GM23338 (cell line): ENCODE data around the gene PHACTR1. TPM values are rescaled to one million over a fixed set of nuclear protein-coding genes. Genes with fewer than 3 reads are reported as not detected.

ENCODE experiments used
- ATAC-seq: fragments of 200-7000 bp; cut with Tn5 transposase; 3 replicates; pipeline ENCODE4 v1.9.1; 2020
- DNase-seq: peaks from one replicate; pipeline ENCODE4 v3.0.0-alpha.2; 2015; ENCODE audit warnings: low spot score
- H2AFZ ChIP-seq: fragments of 200-600 bp; sonication (generic); 2 replicates; pipeline ENCODE4 v1.8.0; 2016; ENCODE audit warnings: antibody characterized with exemption, mild to moderate bottlenecking, moderate library complexity
- H3F3A ChIP-seq: fragments of 200-600 bp; sonication (generic); replicated peaks from 2 replicates; pipeline ENCODE4 v1.8.0; 2017; ENCODE audit warnings: antibody characterized with exemption, mixed run types, low read depth
- H3K27ac ChIP-seq: fragments of 200-600 bp; sonication (generic); 2 replicates; pipeline ENCODE4 v1.6.1; 2016; ENCODE audit warnings: low read depth
- H3K27me3 ChIP-seq: fragments of 200-600 bp; sonication (generic); 2 replicates; pipeline ENCODE4 v1.8.0; 2016; ENCODE audit warnings: mild to moderate bottlenecking, mixed run types, moderate library complexity; ENCODE audit not compliant: insufficient read depth
- H3K36me3 ChIP-seq: fragments of 200-600 bp; sonication (generic); 2 replicates; pipeline ENCODE4 v1.8.0; 2016; ENCODE audit warnings: mild to moderate bottlenecking; ENCODE audit not compliant: insufficient read depth
- H3K4me1 ChIP-seq: fragments of 200-600 bp; sonication (generic); 2 replicates; pipeline ENCODE4 v1.8.0; 2016; ENCODE audit warnings: mild to moderate bottlenecking, moderate library complexity; ENCODE audit not compliant: insufficient read depth
- H3K4me2 ChIP-seq: fragments of 200-600 bp; sonication (generic); 2 replicates; pipeline ENCODE4 v1.7.1; 2017; ENCODE audit warnings: mixed run types
- H3K4me3 ChIP-seq: fragments of 200-600 bp; sonication (generic); 2 replicates; pipeline ENCODE4 v1.6.1; 2016; ENCODE audit warnings: mixed run types
- H3K79me2 ChIP-seq: fragments of 200-600 bp; sonication (generic); replicated peaks from 2 replicates; pipeline ENCODE4 v1.8.0; 2017; ENCODE audit warnings: mild to moderate bottlenecking; ENCODE audit not compliant: insufficient read depth
- H3K9me2 ChIP-seq: fragments of 200-600 bp; sonication (generic); 2 replicates; pipeline ENCODE4 v1.8.0; 2017; ENCODE audit not compliant: insufficient read depth
- H4K20me1 ChIP-seq: fragments of 200-600 bp; sonication (generic); replicated peaks from 2 replicates; pipeline ENCODE4 v1.8.0; 2017; ENCODE audit warnings: mild to moderate bottlenecking; ENCODE audit not compliant: insufficient read depth
- H3K27ac Mint-ChIP-seq: 2 replicates; pipeline ENCODE4 v1.8.0; 2020; ENCODE audit warnings: inconsistent platforms, mild to moderate bottlenecking, moderate library complexity, mixed read lengths
- H3K27me3 Mint-ChIP-seq: 3 replicates; pipeline ENCODE4 v1.8.0; 2022; ENCODE audit warnings: low read depth, mild to moderate bottlenecking, moderate library complexity, mixed read lengths, inconsistent platforms; ENCODE audit not compliant: insufficient read depth, poor library complexity
- H3K36me3 Mint-ChIP-seq: 3 replicates; pipeline ENCODE4 v1.8.0; 2021; ENCODE audit warnings: low read depth, mild to moderate bottlenecking, inconsistent platforms, moderate library complexity, mixed read lengths
- H3K4me1 Mint-ChIP-seq: 3 replicates; pipeline ENCODE4 v1.8.0; 2020; ENCODE audit warnings: mild to moderate bottlenecking, inconsistent platforms, mixed read lengths
- H3K4me3 Mint-ChIP-seq: 3 replicates; pipeline ENCODE4 v1.8.0; 2021; ENCODE audit warnings: moderate library complexity, mild to moderate bottlenecking, inconsistent platforms, mixed read lengths
- H3K9me3 Mint-ChIP-seq: 3 replicates; pipeline ENCODE4 v1.8.0; 2020; ENCODE audit warnings: moderate library complexity, mild to moderate bottlenecking, inconsistent platforms, mixed read lengths
- CREB1 ChIP-seq: fragments of 250-450 bp; sonication (Bioruptor Pico); IDR thresholded peaks from 2 replicates; pipeline ENCODE4 v1.5.0; 2020; ENCODE audit warnings: low read depth, mild to moderate bottlenecking, moderate library complexity
- CTCF ChIP-seq, 2 experiments: fragments of 200-600 bp in 1 of 2; sonication (generic) in 1 of 2; conservative IDR thresholded peaks; 2 replicates each; pipeline versions ENCODE4 v1.5.1 to v1.6.1; 2016 to 2017; ENCODE audit warnings: antibody characterized with exemption in 2 of 2, low read depth in 2 of 2, mild to moderate bottlenecking in 2 of 2, moderate library complexity in 1 of 2
- EZH2phosphoT487 ChIP-seq: fragments of 200-600 bp; sonication (generic); IDR thresholded peaks from one replicate; pipeline ENCODE4 v1.8.1; 2018; ENCODE audit warnings: antibody characterized with exemption; ENCODE audit not compliant: unreplicated experiment
- JUNB ChIP-seq: IDR thresholded peaks from one replicate; pipeline ENCODE4 v1.6.1; 2016; ENCODE audit warnings: antibody characterized with exemption; ENCODE audit not compliant: unreplicated experiment
- POLR2AphosphoS5 ChIP-seq: IDR thresholded peaks from 2 replicates; pipeline ENCODE4 v1.6.1; 2016; ENCODE audit warnings: antibody characterized with exemption, low read depth
- ZNF114 ChIP-seq: fragments of 250-450 bp; sonication (Bioruptor Pico); IDR thresholded peaks from 2 replicates; pipeline ENCODE4 v1.5.0; 2020; ENCODE audit warnings: mild to moderate bottlenecking, moderate library complexity
- ZNF331 ChIP-seq: fragments of 250-450 bp; sonication (Bioruptor Pico); IDR thresholded peaks from 2 replicates; pipeline ENCODE4 v1.5.0; 2020; ENCODE audit warnings: low read depth, mild to moderate bottlenecking, moderate library complexity
- polyA plus RNA-seq: library from polyadenylated mRNA; unstranded; fragments of >200 nt; fragmentation: Nextera tagmentation; extraction: Ambion mirVana; gene quantifications from 2 replicates; pipeline ENCODE4 v1.2.1, GENCODE V29; 2016
- total RNA-seq: library from RNA; depleted of rRNA; stranded (reverse); fragments of >200 nt; shearing (Covaris generic); gene quantifications from 2 replicates; pipeline ENCODE4 v1.2.3, GENCODE V29; 2014
- TF ChIP-seq, protein P1 (sequence below): IDR thresholded peaks from one replicate; pipeline ENCODE4 v1.6.1; 2018; ENCODE audit warnings: antibody characterized with exemption; ENCODE audit not compliant: unreplicated experiment
- TF ChIP-seq, protein P2 (sequence below): fragments of 250-450 bp; sonication (Bioruptor Pico); IDR thresholded peaks from 2 replicates; pipeline ENCODE4 v1.5.0; 2020; ENCODE audit warnings: mild to moderate bottlenecking, moderate library complexity

Gene PHACTR1
- total and polyA plus RNA-seq, 2 experiments from 2014 or later = 5.9 to 19.3 TPM

GRCh38 chr6:12962529-12962928 is 246.0 kb downstream of the PHACTR1 start:
- no peak overlapping the region for H2AFZ ChIP-seq
- Mint-ChIP-seq H3K27me3 (peaks cover 39% of the 10 kb centered on the region), H3K36me3 (no peaks in the 10 kb centered on the region; the same call in 2 of the 3 replicates), H3K9me3 (no peaks in the 10 kb centered on the region), H3K4me3 (no peak overlapping the region), H3K4me1 (peaks cover 25% of the 10 kb centered on the region), H3K27ac (no peak overlapping the region)
- H3K4me3 ChIP-seq = no peak overlapping the region
- H3K27ac ChIP-seq = no peak overlapping the region
- H3F3A ChIP-seq = no peaks in the 10 kb centered on the region
- peaks cover 37% of the 10 kb centered on the region for H3K27me3 ChIP-seq
- peaks cover 12% of the 10 kb centered on the region for H3K4me1 ChIP-seq
- TF ChIP-seq, protein P1, sequence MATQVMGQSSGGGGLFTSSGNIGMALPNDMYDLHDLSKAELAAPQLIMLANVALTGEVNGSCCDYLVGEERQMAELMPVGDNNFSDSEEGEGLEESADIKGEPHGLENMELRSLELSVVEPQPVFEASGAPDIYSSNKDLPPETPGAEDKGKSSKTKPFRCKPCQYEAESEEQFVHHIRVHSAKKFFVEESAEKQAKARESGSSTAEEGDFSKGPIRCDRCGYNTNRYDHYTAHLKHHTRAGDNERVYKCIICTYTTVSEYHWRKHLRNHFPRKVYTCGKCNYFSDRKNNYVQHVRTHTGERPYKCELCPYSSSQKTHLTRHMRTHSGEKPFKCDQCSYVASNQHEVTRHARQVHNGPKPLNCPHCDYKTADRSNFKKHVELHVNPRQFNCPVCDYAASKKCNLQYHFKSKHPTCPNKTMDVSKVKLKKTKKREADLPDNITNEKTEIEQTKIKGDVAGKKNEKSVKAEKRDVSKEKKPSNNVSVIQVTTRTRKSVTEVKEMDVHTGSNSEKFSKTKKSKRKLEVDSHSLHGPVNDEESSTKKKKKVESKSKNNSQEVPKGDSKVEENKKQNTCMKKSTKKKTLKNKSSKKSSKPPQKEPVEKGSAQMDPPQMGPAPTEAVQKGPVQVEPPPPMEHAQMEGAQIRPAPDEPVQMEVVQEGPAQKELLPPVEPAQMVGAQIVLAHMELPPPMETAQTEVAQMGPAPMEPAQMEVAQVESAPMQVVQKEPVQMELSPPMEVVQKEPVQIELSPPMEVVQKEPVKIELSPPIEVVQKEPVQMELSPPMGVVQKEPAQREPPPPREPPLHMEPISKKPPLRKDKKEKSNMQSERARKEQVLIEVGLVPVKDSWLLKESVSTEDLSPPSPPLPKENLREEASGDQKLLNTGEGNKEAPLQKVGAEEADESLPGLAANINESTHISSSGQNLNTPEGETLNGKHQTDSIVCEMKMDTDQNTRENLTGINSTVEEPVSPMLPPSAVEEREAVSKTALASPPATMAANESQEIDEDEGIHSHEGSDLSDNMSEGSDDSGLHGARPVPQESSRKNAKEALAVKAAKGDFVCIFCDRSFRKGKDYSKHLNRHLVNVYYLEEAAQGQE = no peak
- no peak for TF ChIP-seq CREB1 (CRISPR knock-in tag)
- H3K79me2 ChIP-seq = no peaks in the 10 kb centered on the region
- DNase-seq (no peak), ATAC-seq (no peak)
- H3K9me2 ChIP-seq = no peaks in the 10 kb centered on the region
- no peak overlapping the region for H3K4me2 ChIP-seq
- 0 out of 2 replicates have a peak, but pooled peaks cover 7% of the 10 kb centered on the region for H4K20me1 ChIP-seq
- no peaks in the 10 kb centered on the region for H3K36me3 ChIP-seq

DNA sequence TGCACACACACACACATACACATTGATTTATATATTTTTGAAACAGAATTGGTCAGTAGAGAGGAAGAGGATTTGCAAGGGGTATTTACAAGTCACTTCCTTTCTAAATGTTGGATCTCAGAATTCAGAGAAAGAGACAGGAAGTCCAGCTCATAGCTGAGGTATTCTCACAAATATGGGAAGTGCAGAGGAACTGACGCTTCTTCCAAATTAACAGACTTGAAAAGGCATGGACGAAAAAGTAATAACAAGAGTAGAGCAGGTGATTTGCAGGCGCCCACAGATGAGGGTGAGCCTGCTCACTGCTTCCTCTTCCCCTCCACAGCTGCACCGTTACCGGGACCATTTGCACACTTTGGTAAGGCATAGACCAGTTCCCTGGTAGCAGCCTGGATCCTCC is 246.4 kb downstream of the PHACTR1 start:
- no peak for ATAC-seq
- H2AFZ ChIP-seq = no peak overlapping the region
- no peak for TF ChIP-seq ZNF114
- no peak for TF ChIP-seq ZNF331 (CRISPR knock-in tag)
- TF ChIP-seq POLR2AphosphoS5 = no peak
- TF ChIP-seq CTCF (conservative IDR thresholded peaks at IDR 0.05; ENCODE audit: low read depth in 2 of 2) = no peak
- no peak for TF ChIP-seq CREB1 (CRISPR knock-in tag)
- no peak for TF ChIP-seq EZH2phosphoT487
- no peak for TF ChIP-seq JUNB
- TF ChIP-seq, protein P2, sequence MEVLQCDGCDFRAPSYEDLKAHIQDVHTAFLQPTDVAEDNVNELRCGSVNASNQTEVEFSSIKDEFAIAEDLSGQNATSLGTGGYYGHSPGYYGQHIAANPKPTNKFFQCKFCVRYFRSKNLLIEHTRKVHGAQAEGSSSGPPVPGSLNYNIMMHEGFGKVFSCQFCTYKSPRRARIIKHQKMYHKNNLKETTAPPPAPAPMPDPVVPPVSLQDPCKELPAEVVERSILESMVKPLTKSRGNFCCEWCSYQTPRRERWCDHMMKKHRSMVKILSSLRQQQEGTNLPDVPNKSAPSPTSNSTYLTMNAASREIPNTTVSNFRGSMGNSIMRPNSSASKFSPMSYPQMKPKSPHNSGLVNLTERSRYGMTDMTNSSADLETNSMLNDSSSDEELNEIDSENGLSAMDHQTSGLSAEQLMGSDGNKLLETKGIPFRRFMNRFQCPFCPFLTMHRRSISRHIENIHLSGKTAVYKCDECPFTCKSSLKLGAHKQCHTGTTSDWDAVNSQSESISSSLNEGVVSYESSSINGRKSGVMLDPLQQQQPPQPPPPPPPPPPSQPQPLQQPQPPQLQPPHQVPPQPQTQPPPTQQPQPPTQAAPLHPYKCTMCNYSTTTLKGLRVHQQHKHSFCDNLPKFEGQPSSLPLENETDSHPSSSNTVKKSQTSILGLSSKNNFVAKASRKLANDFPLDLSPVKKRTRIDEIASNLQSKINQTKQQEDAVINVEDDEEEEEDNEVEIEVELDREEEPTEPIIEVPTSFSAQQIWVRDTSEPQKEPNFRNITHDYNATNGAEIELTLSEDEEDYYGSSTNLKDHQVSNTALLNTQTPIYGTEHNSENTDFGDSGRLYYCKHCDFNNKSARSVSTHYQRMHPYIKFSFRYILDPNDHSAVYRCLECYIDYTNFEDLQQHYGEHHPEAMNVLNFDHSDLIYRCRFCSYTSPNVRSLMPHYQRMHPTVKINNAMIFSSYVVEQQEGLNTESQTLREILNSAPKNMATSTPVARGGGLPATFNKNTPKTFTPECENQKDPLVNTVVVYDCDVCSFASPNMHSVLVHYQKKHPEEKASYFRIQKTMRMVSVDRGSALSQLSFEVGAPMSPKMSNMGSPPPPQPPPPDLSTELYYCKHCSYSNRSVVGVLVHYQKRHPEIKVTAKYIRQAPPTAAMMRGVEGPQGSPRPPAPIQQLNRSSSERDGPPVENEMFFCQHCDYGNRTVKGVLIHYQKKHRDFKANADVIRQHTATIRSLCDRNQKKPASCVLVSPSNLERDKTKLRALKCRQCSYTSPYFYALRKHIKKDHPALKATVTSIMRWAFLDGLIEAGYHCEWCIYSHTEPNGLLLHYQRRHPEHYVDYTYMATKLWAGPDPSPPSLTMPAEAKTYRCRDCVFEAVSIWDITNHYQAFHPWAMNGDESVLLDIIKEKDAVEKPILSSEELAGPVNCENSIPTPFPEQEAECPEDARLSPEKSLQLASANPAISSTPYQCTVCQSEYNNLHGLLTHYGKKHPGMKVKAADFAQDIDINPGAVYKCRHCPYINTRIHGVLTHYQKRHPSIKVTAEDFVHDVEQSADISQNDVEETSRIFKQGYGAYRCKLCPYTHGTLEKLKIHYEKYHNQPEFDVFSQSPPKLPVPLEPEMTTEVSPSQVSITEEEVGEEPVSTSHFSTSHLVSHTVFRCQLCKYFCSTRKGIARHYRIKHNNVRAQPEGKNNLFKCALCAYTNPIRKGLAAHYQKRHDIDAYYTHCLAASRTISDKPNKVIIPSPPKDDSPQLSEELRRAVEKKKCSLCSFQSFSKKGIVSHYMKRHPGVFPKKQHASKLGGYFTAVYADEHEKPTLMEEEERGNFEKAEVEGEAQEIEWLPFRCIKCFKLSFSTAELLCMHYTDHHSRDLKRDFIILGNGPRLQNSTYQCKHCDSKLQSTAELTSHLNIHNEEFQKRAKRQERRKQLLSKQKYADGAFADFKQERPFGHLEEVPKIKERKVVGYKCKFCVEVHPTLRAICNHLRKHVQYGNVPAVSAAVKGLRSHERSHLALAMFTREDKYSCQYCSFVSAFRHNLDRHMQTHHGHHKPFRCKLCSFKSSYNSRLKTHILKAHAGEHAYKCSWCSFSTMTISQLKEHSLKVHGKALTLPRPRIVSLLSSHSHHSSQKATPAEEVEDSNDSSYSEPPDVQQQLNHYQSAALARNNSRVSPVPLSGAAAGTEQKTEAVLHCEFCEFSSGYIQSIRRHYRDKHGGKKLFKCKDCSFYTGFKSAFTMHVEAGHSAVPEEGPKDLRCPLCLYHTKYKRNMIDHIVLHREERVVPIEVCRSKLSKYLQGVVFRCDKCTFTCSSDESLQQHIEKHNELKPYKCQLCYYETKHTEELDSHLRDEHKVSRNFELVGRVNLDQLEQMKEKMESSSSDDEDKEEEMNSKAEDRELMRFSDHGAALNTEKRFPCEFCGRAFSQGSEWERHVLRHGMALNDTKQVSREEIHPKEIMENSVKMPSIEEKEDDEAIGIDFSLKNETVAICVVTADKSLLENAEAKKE = no peak

More for the DNA sequence above, 246.4 kb downstream of the PHACTR1 start:
- Histone ChIP-seq H3K4me3 (no peak overlapping the region), H3K27me3 (peaks cover 33% of the 10 kb centered on the region), H3K79me2 (no peaks in the 10 kb centered on the region), H3K4me1 (peaks cover 8% of the 10 kb centered on the region), H3K27ac (no peak overlapping the region), H4K20me1 (0 out of 2 replicates have a peak, but pooled peaks cover 4% of the 10 kb centered on the region), H3F3A (no peaks in the 10 kb centered on the region), H3K4me2 (no peak overlapping the region), H3K9me2 (no peaks in the 10 kb centered on the region), H3K36me3 (no peaks in the 10 kb centered on the region)
- Mint-ChIP-seq H3K36me3 (no peaks in the 10 kb centered on the region; the same call in 2 of the 3 replicates), H3K27me3 (peaks cover 34% of the 10 kb centered on the region), H3K4me3 (no peak overlapping the region), H3K27ac (no peak overlapping the region), H3K4me1 (peaks cover 21% of the 10 kb centered on the region), H3K9me3 (no peaks in the 10 kb centered on the region)
- no peak for DNase-seq
